RWPE2 (cell line): ENCODE data around the gene ENAH.

Experiments
- ATAC-seq: fragments of 200-7000 bp; cut with Tn5 transposase; 3 replicates; pipeline ENCODE4 v1.9.1; 2021; ENCODE audit warnings: low read depth
- DNase-seq: peaks from one replicate; pipeline ENCODE4 v3.0.0-alpha.2; 2020; ENCODE audit warnings: low spot score
- H3K27ac ChIP-seq: fragments of 450-650 bp; 2 replicates; pipeline ENCODE4 v1.5.1; 2017; ENCODE audit warnings: mild to moderate bottlenecking; ENCODE audit not compliant: poor library complexity, severe bottlenecking
- H3K27me3 ChIP-seq: fragments of 250-450 bp; sonication (Bioruptor Pico); 2 replicates; pipeline ENCODE4 v1.5.1; 2021; ENCODE audit warnings: mild to moderate bottlenecking, moderate library complexity; ENCODE audit not compliant: insufficient read depth, poor library complexity, severe bottlenecking
- H3K36me3 ChIP-seq: fragments of 250-450 bp; sonication (Bioruptor Pico); 2 replicates; pipeline ENCODE4 v1.5.1; 2020; ENCODE audit warnings: low read depth, mild to moderate bottlenecking, moderate library complexity
- H3K4me1 ChIP-seq: fragments of 250-450 bp; sonication (Bioruptor Pico); 2 replicates; pipeline ENCODE4 v1.5.1; 2021; ENCODE audit warnings: mild to moderate bottlenecking, moderate library complexity; ENCODE audit not compliant: insufficient read depth, poor library complexity, severe bottlenecking
- H3K4me3 ChIP-seq: fragments of 250-450 bp; sonication (Bioruptor Pico); 2 replicates; pipeline ENCODE4 v1.5.1; 2021; ENCODE audit warnings: mild to moderate bottlenecking, moderate library complexity; ENCODE audit not compliant: severe bottlenecking
- H3K9me3 ChIP-seq: fragments of 250-450 bp; sonication (Bioruptor Pico); 2 replicates; pipeline ENCODE4 v1.5.1; 2021; ENCODE audit warnings: mild to moderate bottlenecking, moderate library complexity; ENCODE audit not compliant: severe bottlenecking
- CTCF ChIP-seq: fragments of 450-650 bp; IDR thresholded peaks from one replicate; pipeline ENCODE4 v1.5.1; 2017; ENCODE audit warnings: mild to moderate bottlenecking, moderate library complexity; ENCODE audit not compliant: poor library complexity, severe bottlenecking

Gene ENAH

GRCh38 chr1:225527575-225527974 lies 125.3 kb downstream of the ENAH start:
- no peak for DNase-seq
- H3K4me1 ChIP-seq: no peaks in the 10 kb centered on the region
- H3K27ac ChIP-seq: no peak overlapping the region
- no peak for TF ChIP-seq CTCF
- H3K9me3 ChIP-seq: no peaks in the 10 kb centered on the region
- H3K4me3 ChIP-seq: no peak overlapping the region
- ATAC-seq: no peak
- H3K27me3 ChIP-seq: no peaks in the 10 kb centered on the region
- H3K36me3 ChIP-seq: no peaks in the 10 kb centered on the region

- H3K36me3 ChIP-seq: no peaks in the 10 kb centered on the region
- no peak overlapping the region for H3K27ac ChIP-seq
Measured at GRCh38 chr1:225526878-225527277, 126.0 kb downstream of the ENAH start.

GRCh38 chr1:225525377-225525776 lies 127.5 kb downstream of the ENAH start:
- no peaks in the 10 kb centered on the region for H3K27me3 ChIP-seq
- H3K27ac ChIP-seq: no peak overlapping the region
- no peak for DNase-seq

More at GRCh38 chr1:225526878-225527277, 126.0 kb downstream of the ENAH start:
- no peak for TF ChIP-seq CTCF
- Histone ChIP-seq H3K4me1 (no peaks in the 10 kb centered on the region), H3K27me3 (no peaks in the 10 kb centered on the region), H3K9me3 (no peaks in the 10 kb centered on the region), H3K4me3 (no peak overlapping the region)
- ATAC-seq: no peak
- DNase-seq: no peak

GRCh38 chr1:225524570-225524969 lies 128.4 kb downstream of the ENAH start:
- Histone ChIP-seq H3K36me3 (no peaks in the 10 kb centered on the region), H3K4me1 (no peaks in the 10 kb centered on the region), H3K9me3 (no peaks in the 10 kb centered on the region), H3K27ac (no peak overlapping the region), H3K4me3 (no peak overlapping the region), H3K27me3 (no peaks in the 10 kb centered on the region)
- ATAC-seq (no peak), DNase-seq (no peak)
- TF ChIP-seq CTCF: no peak

More at GRCh38 chr1:225525377-225525776, 127.5 kb downstream of the ENAH start:
- H3K9me3 ChIP-seq: no peaks in the 10 kb centered on the region
- no peak for ATAC-seq
- no peak for TF ChIP-seq CTCF
- no peaks in the 10 kb centered on the region for H3K4me1 ChIP-seq
- no peak overlapping the region for H3K4me3 ChIP-seq
- H3K36me3 ChIP-seq: no peaks in the 10 kb centered on the region

GRCh38 chr1:225523263-225523950 lies 129.5 kb downstream of the ENAH start:
- peaks cover 5% of the 10 kb centered on the region; the same call in 1 of the 2 replicates for H3K36me3 ChIP-seq
- DNase-seq (no peak), ATAC-seq (no peak)
- H3K4me3 ChIP-seq: no peak overlapping the region
- no peaks in the 10 kb centered on the region for H3K9me3 ChIP-seq
- no peak overlapping the region for H3K27ac ChIP-seq
- no peak for TF ChIP-seq CTCF
- no peaks in the 10 kb centered on the region for H3K4me1 ChIP-seq
- H3K27me3 ChIP-seq: no peaks in the 10 kb centered on the region
